ENCODE data around the gene C3orf62. TPM values are rescaled to one million over a fixed set of nuclear protein-coding genes. Genes with fewer than 3 reads are reported as not detected.
A peak's percentile ranks its signal among the peaks of the same experiment; 100 is the strongest.

The C3orf62 gene
- polyA plus RNA-seq, 1 of the 3 experiments (the other 2 are of a cell fraction), result 4.2 TPM

GRCh38 chr3:49313896-49314688, 37.1 kb upstream of the C3orf62 start:
- DNase-seq, result no peak
- no peaks in the 10 kb centered on the region for H4K20me1 ChIP-seq (ENCODE audit: insufficient read depth)
- H3K9ac ChIP-seq, result no peak overlapping the region
- ChIA-PET CTCF (interaction anchor here (0.7 kb wide), 1 partner anchor 80 kb away, joined by 3 read pairs; no protein-coding TSS in a partner anchor), POLR2A (no interaction called here)
- no peaks in the 10 kb centered on the region for H3K9me2 ChIP-seq
- H2AFZ ChIP-seq (ENCODE audit: low read depth), result no peak overlapping the region
- WGBS (ENCODE audit: low lambda C conversion rate), result 100% methylated on average over 1 of the region's 1 CpG
- H3K36me3 ChIP-seq (replicated peaks in 1 of 2; ENCODE audit: control insufficient read depth in 1 of 2, insufficient read depth in 2 of 2, low read length in 1 of 2), result peaks cover 24 to 46% of the 10 kb centered on the region in 2 experiments
- peaks cover 10% of the 10 kb centered on the region; the same call in 1 of the 2 replicates for H3K79me2 ChIP-seq (ENCODE audit: insufficient read depth)
- H3K4me3 ChIP-seq (ENCODE audit: low read depth in 2 of 2, low read length in 1 of 2), result no peak overlapping the region
- peak overlapping the region in 1 of 2 experiments; percentile 66; a peak in 2 of 4 replicates for H3K27ac ChIP-seq (ENCODE audit: low read depth in 2 of 2, low read length in 1 of 2)
- H3K9me3 ChIP-seq, result no peaks in the 10 kb centered on the region
- peaks cover 6% of the 10 kb centered on the region for H3F3A ChIP-seq (replicated peaks; ENCODE audit: insufficient read depth)
- no peaks in the 10 kb centered on the region for H3K4me1 ChIP-seq (ENCODE audit: control insufficient read depth in 1 of 2, insufficient read depth in 2 of 2, low read depth in 1 of 2, low read length in 1 of 2)
- TF ChIP-seq USF2 (IDR thresholded peaks at IDR 0.05; ENCODE audit: borderline replicate concordance, low read depth, low read length), result no peak
- TF ChIP-seq RCOR1 (IDR thresholded peaks at IDR 0.05; ENCODE audit: low read length), result no peak
- TF ChIP-seq GABPA (IDR thresholded peaks at IDR 0.05; ENCODE audit: low read depth), result no peak
- TF ChIP-seq USF1 (IDR thresholded peaks at IDR 0.05; ENCODE audit: borderline replicate concordance, low read depth), result no peak
- TF ChIP-seq RFX5 (IDR thresholded peaks at IDR 0.05; ENCODE audit: low read length), result no peak
- TF ChIP-seq ELF1 (IDR thresholded peaks at IDR 0.05), result no peak
- no peak for TF ChIP-seq RXRA (IDR thresholded peaks at IDR 0.05; ENCODE audit: borderline replicate concordance, low read depth)
- no peak for TF ChIP-seq SIN3A (IDR thresholded peaks at IDR 0.05; ENCODE audit: borderline replicate concordance, low read depth, low read length)
- no peak for TF ChIP-seq FOSL2 (IDR thresholded peaks at IDR 0.05; ENCODE audit: borderline replicate concordance, low read depth)
- no peak for TF ChIP-seq REST (IDR thresholded peaks at IDR 0.05; ENCODE audit: low read depth, low read length)
- H3K27me3 ChIP-seq (ENCODE audit: insufficient read depth), result no peaks in the 10 kb centered on the region
- no peak overlapping the region; the same call in 1 of the 2 replicates for H3K4me2 ChIP-seq

Data from SK-N-SH (cell line).